Lung (tissue), 12 donors: ENCODE measurements around the gene HIBADH. TPM values are rescaled to one million over a fixed set of nuclear protein-coding genes. Genes with fewer than 3 reads are reported as not detected.
"Not testable (repeated sequence)": the region's sequence is repeated elsewhere in the genome, so short reads cannot be mapped to it uniquely, and the experiment has no call there.

Experiments
- ATAC-seq: fragments of 200-7000 bp; cut with Tn5 transposase; one replicate; pipeline ENCODE4 v1.9.1; 2020; ENCODE audit warnings: moderate number of reproducible peaks; ENCODE audit not compliant: insufficient read depth, low FRiP score
- DNase-seq, 3 donors: peaks; one replicate each; pipeline ENCODE4 v3.0.0-alpha.2; 2013 to 2017
- H3K27ac ChIP-seq, 2 donors: one replicate each; pipeline ENCODE4 v1.5.1; 2013; ENCODE audit warnings: mild to moderate bottlenecking in 2 of 2, moderate library complexity in 2 of 2, control low read depth in 1 of 2, inconsistent platforms in 1 of 2, low read depth in 1 of 2, low read length in 1 of 2
- H3K27me3 ChIP-seq, 3 donors: one replicate each; pipeline ENCODE4 v1.5.1; 2013; ENCODE audit warnings: low read length in 2 of 3; ENCODE audit not compliant: control insufficient read depth in 3 of 3, insufficient read depth in 3 of 3
- H3K36me3 ChIP-seq, 4 donors: one replicate each; pipeline ENCODE4 v1.5.1; 2013; ENCODE audit warnings: low read length in 4 of 4, mild to moderate bottlenecking in 1 of 4, moderate library complexity in 1 of 4; ENCODE audit not compliant: control insufficient read depth in 4 of 4, insufficient read depth in 4 of 4
- H3K4me1 ChIP-seq, 5 donors: one replicate each; pipeline ENCODE4 v1.5.1; 2013; ENCODE audit warnings: low read length in 5 of 5, mild to moderate bottlenecking in 2 of 5, moderate library complexity in 1 of 5; ENCODE audit not compliant: control insufficient read depth in 5 of 5, insufficient read depth in 5 of 5
- H3K4me3 ChIP-seq: one replicate; pipeline ENCODE4 v1.5.1; 2013; ENCODE audit warnings: mild to moderate bottlenecking, control low read depth, moderate library complexity
- H3K9ac ChIP-seq, 2 donors: one replicate each; pipeline ENCODE4 v1.5.1; 2013; ENCODE audit warnings: low read length in 2 of 2, control low read depth in 1 of 2; ENCODE audit not compliant: insufficient read depth in 1 of 2
- H3K9me3 ChIP-seq, 4 donors: one replicate each; pipeline ENCODE4 v1.5.1; 2013; ENCODE audit warnings: low read length in 3 of 4, mild to moderate bottlenecking in 1 of 4, moderate library complexity in 1 of 4; ENCODE audit not compliant: control insufficient read depth in 4 of 4, insufficient read depth in 3 of 4
- CTCF ChIP-seq: IDR thresholded peaks from 2 replicates; pipeline ENCODE4 v1.5.1; 2012; ENCODE audit warnings: mild to moderate bottlenecking; ENCODE audit errors: control extremely low read depth, extremely low read depth
- WGBS, 2 donors: extraction: QIAGEN DNeasy Blood & Tissue Kit; methylation state at CpG; one replicate each; pipeline ENCODE4 v1.1.7; 2013; 5-methylcytosine and 5-hydroxymethylcytosine counted together
- polyA plus RNA-seq, 2 donors: library from polyadenylated mRNA; stranded (reverse); fragments of 200-250 nt; gene quantifications; one replicate each; pipeline ENCODE4 v1.2.1, GENCODE V29; 2013
- total RNA-seq, 2 donors: library from RNA; depleted of rRNA in 1 of 2; stranded (reverse); fragments of >200 nt in 1 of 2; gene quantifications; one replicate each; pipeline ENCODE4 v1.2.1, GENCODE V29; 2014 to 2021
- donor health status: control.
- donor health status: control.
- donor health status: Bipolar disorder and iron deficiency.
- donor health status: healthy.
- donor health status: DM: yes; HTN: yes; CAD: no.

HIBADH gene
- total and polyA plus RNA-seq, 4 donors: 13.7 to 39.2 (median 17.4) TPM

- Histone ChIP-seq H3K4me3 (no peak overlapping the region), H3K9me3 (no peaks in the 10 kb centered on the region), H3K27ac (no peak overlapping the region), H3K36me3 (no peaks in the 10 kb centered on the region), H3K9ac (no peak overlapping the region), H3K4me1 (peaks cover 0 to 38% (median 19%) of the 10 kb centered on the region in 5 donors), H3K27me3 (no peaks in the 10 kb centered on the region)
- DNase-seq (no peak), ATAC-seq (no peak)
- TF ChIP-seq CTCF: no peak
Measured at GRCh38 chr7:27516421-27516820, 146.3 kb downstream of the HIBADH start.

GRCh38 chr7:27515933-27516332 is 146.8 kb downstream of the HIBADH start:
- Histone ChIP-seq H3K4me1 (peaks cover 0 to 33% (median 17%) of the 10 kb centered on the region in 5 donors), H3K9ac (no peak overlapping the region), H3K9me3 (no peaks in the 10 kb centered on the region), H3K27me3 (no peaks in the 10 kb centered on the region), H3K4me3 (no peak overlapping the region), H3K27ac (no peak overlapping the region), H3K36me3 (no peaks in the 10 kb centered on the region)
- ATAC-seq (no peak), DNase-seq (no peak)
- WGBS, 2 donors: 82 to 92% methylated on average over 4 of the region's 4 CpGs
- TF ChIP-seq CTCF: no peak

- peaks cover 0 to 23% (median 14%) of the 10 kb centered on the region in 5 donors for H3K4me1 ChIP-seq
- DNase-seq (no peak), ATAC-seq (no peak)
- no peak for TF ChIP-seq CTCF
- H3K4me3 ChIP-seq: no peak overlapping the region
- H3K9me3 ChIP-seq: no peaks in the 10 kb centered on the region
- WGBS, 2 donors: 72 to 80% methylated on average over 5 of the region's 5 CpGs
- no peak overlapping the region for H3K9ac ChIP-seq
- H3K27ac ChIP-seq: no peak overlapping the region
- H3K36me3 ChIP-seq: no peaks in the 10 kb centered on the region
- H3K27me3 ChIP-seq: no peaks in the 10 kb centered on the region
Measured at GRCh38 chr7:27514861-27515260, 147.8 kb downstream of the HIBADH start.

- no peak for TF ChIP-seq CTCF
- Histone ChIP-seq H3K27ac (no peak overlapping the region), H3K9me3 (peaks cover 0 to 6% (median 0%) of the 10 kb centered on the region in 4 donors), H3K4me1 (peaks cover 0 to 13% (median 7%) of the 10 kb centered on the region in 5 donors), H3K4me3 (no peak overlapping the region), H3K9ac (no peak overlapping the region), H3K36me3 (no peaks in the 10 kb centered on the region), H3K27me3 (peaks cover 0 to 3% (median 0%) of the 10 kb centered on the region in 3 donors)
- no peak for DNase-seq
- WGBS, 2 donors: 56 to 84% methylated on average over 1 of the region's 1 CpG
- ATAC-seq: no peak
Measured at GRCh38 chr7:27513885-27514284, 148.8 kb downstream of the HIBADH start.

GRCh38 chr7:27511370-27511769 is 151.3 kb downstream of the HIBADH start:
- H3K4me3 ChIP-seq, H3K27me3 ChIP-seq, H3K27ac ChIP-seq, H3K9me3 ChIP-seq, DNase-seq, H3K9ac ChIP-seq, H3K36me3 ChIP-seq, H3K4me1 ChIP-seq, ATAC-seq: not testable (repeated sequence)
- 92 to 95% methylated on average over 1 of the region's 1 CpG for WGBS, 2 donors
